Left colon (tissue), 2 donors: ENCODE data around the gene SYCE3. TPM values are rescaled to one million over a fixed set of nuclear protein-coding genes. Genes with fewer than 3 reads are reported as not detected.

ENCODE experiments used
- ATAC-seq: fragments of 200-7000 bp; cut with Tn5 transposase; one replicate; pipeline ENCODE4 v1.9.1; 2020; ENCODE audit warnings: mild to moderate bottlenecking, moderate library complexity
- DNase-seq, 2 donors: peaks; one replicate each; pipeline ENCODE4 v3.0.0-alpha.2; 2020
- intact Hi-C, 2 donors: fragments of 100-400 bp; cut with DNase I in 1 of 2; cut with micrococcal nuclease in 1 of 2; formaldehyde crosslinking; loops; one replicate each; pipeline versions ENCODE4 v1.11.2 to v1.14.0; 2022; cut with DNase I, micrococcal nuclease
- total RNA-seq, 2 donors: library from RNA; stranded (reverse); fragmentation: NEBNext Ultra II Directional; extraction: Animal tissue kit (Norgen Biotek cat#: 25700); gene quantifications; one replicate each; pipeline ENCODE4 v1.2.1, GENCODE V29; 2021
- donor health status: DM: no; HTN: no; CAD: no.
- donor health status: DM: yes; HTN: yes; CAD: no.

The SYCE3 gene
- total RNA-seq, 2 donors from 2014 or later: 0.67 TPM; not detected in 1

DNA sequence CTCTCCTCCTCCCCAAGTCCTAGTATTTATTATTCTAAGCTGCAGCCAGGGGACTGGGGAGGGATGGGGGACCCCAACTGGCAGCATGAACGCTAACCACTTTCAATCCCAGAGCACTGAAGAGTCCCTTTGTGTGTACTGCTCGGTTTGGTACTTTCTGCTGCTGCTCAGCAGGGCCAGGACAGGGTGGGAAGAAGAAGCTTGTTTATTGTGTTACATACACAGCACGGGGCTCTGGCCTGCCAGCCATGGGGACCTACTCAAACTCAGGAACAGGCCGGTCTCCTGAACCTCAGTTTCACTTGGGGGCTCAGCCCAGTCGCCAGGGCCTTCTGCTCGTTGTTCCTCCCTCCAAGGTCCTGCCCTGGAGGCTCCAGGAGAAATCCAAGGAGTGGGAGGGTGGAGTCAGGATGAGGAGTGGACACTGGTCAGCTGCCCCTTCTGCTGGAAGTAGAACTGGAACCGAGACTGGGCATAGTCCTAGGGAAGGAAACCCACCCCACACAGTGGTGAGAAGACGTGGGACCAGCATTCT, 16.1 kb upstream of the SYCE3 start:
- no peak for ATAC-seq
- intact Hi-C loops: no loop called here
- DNase-seq: no peak

DNA sequence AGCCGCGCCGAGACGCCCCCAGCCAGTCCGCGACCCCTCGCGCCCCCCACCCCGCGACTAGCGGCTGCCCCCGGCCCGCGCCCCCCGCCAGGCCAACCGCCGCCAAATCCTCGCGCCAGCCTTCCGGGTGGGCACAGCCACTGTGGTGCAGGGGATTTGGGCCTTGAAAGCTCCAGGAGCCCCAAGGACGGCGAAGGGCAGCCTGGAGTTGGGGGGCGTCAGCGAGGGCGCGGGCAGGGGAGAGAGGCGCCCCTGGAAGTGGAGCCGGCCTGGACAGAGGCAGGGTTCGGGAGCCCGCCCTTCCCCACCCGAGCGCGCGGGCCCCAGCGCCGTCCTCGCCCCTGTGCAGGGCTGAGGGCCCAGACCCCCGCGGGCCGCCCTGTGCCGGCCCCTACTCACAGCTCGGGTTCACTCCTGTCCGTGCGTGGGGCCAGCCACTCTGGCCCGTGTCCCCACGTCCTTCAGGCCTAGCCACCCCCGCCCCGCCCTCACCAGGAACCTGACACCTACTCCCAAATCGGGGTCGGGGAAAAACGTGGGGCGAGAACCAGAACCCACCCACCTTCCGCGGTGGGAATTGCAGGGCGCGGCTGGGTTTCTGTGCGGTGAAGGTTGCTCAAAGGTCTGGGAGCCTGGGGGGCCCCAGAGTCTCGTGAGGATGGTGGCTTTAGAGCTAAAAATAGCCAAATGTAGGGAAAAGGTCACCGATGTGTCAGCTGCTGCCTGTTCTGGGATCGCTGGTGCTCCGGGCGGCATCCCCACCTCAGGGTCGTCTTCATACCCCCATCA, 15.5 kb upstream of the SYCE3 start, which contains the start of gene CPT1B:
Gene CPT1B (minus strand): TSS at position 441 of the 789 bp plus-strand sequence. CDS start 512 bp downstream, outside the sequence.
- ATAC-seq: no peak
- DNase-seq: no peak
- intact Hi-C loops: no loop called here

GRCh38 chr22:50577697-50577986, 14.9 kb upstream of the SYCE3 start:
- ATAC-seq (no peak), DNase-seq (no peak)

DNA sequence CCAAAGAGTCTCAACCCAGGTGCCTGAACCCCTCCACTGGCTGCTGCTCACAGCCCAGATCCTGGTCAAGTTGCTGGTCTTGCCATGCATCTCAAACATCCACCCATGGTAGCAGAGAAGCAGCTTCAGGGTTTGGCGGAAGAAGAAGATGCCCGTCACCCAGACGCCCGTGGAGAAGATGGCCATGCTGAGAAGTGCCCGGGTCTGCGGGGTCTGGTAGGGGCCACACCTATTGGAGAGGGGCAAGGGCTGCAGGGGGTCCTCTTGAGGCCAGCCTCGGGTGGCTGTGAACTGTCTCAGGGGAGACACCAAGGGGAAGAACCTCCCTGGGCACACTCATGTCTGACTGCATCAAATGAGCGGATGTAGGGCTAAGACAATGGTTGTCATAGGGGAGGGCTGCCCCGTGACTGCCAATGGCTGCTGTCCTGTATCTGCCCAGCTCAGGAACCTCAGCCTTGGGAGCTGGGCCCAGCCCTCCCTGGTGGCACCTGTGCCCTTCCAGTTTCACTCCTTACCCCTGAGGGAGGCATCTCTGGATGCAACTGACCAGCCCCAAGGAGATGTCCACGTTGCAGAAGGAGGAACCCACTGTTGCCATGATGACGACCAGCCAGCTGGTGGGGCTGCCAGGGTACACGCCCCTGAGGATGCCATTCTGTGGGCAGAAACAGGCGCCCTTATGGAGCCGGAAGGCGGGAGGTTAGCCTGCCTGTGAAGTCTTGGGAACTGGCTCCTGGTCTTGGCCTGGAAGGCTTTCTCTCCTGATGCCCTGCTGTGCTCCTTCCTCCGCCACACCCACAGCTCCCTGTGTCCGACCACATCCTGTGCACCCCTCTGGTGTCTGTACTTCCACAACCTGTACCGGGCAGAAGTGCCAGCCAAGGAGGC, 14.3 kb upstream of the SYCE3 start:
- intact Hi-C loops: no loop called here
- ATAC-seq (no peak), DNase-seq (no peak)

More at GRCh38 chr22:50577697-50577986, 14.9 kb upstream of the SYCE3 start:
- intact Hi-C loops: no loop called here

DNA sequence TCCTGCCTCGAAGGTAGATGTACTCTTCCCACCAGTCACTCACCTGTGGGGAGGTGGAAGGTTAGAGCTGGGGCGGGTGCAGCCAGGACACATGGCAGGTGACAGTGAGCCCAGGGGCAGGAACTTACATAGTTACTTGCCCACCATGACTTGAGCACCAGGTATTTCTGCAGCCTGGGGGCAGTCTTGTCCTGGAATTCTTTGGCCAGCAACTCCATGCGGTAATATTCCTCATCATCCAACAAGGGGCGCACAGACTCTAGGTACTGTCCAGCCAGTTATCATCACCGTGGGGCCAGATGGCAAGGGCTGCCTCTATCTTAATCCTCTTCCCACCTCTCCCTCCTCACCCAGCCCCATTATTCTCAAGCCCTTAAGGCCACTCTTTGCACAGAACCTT, 13.4 kb upstream of the SYCE3 start:
- DNase-seq (no peak), ATAC-seq (peak; percentile 48)
- intact Hi-C loops: no loop called here

DNA sequence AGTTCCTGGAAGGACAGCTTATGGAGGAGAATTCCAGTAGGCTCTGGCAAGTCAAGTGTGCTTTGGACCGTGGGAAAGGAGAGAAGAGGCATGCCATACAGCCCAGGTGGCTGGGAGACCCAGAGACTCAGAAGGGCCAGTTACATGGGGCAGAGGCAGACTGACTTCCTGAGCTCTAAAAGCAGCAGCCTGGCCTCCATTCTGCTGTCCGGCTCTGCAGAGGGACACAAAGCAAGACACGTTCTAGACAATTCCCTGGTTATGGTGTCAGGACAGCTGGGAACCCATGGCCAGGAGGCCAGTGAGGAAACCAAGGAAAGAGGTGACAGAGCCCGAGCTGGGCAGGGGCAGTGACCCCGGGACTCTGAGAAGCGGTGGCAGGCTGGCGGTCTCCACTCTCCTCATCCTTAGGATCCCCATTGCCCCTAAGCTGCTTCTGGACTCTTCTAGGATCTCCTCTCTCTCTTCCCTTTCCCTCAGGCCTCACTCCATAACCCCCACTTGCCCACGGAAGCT, 12.8 kb upstream of the SYCE3 start:
- DNase-seq (no peak), ATAC-seq (no peak)
- intact Hi-C loops: no loop called here

DNA sequence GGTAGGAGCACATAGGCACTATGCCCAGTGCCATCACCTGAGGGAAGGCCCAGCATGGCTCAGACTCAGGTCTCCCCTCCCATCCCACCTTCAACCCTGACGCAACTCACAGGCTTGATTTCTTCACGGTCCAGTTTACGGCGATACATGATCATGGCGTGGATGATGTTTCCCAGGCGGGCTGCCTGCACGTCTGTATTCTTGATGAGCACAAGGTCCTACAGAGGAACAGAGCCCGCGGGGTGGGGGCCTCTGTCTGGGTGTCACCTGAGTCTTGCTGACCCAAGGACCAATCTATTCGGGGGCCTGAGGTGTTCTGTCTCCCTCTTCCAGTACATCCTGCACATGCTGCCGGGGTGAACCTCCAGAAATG, 11.7 kb upstream of the SYCE3 start:
- DNase-seq (no peak), ATAC-seq (no peak)
- intact Hi-C loops: no loop called here

DNA sequence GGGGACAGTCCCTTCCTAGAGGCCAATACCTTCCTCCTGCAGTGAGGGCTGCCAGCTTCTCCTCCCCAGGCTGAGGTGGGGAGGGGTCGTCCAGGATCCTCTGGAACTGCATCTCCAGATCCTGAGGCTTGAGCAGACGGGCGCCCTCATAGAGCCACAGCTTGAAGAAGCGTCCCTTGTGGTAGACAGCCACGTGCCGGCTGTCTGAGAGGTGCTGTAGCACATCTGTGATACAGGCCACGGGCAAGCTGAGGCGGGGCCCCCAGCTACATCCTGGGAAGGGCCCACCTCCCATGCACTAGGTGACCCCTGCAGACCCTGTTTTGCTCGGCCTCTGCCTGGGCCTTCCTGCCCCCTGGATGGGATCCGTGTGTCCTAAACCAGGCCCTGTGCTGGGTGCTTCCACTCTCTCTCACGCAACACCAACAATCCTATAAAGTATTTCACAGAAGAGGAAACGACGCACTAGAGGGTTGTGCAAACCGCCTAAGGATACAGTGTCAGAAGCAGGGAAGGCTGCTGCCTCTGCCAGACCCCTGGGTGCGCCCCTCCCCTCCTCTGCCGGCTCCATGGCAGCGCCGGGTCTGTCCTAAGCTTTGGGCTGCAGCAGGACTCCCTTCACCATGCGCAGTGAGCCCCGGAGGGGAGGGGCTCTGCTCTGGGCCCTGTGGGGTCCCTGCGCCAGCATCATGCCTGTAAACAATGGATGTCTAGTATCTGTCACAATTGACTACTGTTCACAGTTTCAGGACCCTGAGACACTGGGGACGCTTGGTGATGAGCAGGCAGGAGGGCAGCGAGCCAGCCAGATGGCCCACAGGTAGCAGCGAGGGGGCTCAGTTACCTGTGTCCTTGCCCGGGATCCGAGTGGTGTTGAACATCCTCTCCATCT, 11.0 kb upstream of the SYCE3 start:
- DNase-seq (no peak), ATAC-seq (no peak)
- intact Hi-C loops: no loop called here

DNA sequence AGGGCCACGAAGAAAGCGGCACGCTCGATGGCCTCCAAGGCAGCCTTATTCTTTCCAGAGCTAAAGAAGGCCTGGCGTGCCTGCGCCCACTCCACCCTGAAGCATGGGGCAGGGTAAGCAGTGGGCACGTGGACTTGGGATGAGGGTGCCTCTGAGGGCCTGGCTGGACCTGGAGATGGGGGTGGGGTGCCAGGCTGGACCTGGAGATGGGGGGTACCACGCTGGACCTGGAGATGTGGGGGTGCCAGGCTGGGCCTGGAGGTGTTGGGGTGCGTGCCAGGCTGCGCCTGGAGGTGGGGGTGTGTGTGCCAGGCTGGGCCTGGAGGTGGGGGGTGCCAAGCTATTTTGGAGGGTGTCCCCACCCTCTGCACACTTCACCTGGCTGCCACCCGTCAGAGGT, 10.2 kb upstream of the SYCE3 start:
- no peak for DNase-seq
- no peak for ATAC-seq

DNA sequence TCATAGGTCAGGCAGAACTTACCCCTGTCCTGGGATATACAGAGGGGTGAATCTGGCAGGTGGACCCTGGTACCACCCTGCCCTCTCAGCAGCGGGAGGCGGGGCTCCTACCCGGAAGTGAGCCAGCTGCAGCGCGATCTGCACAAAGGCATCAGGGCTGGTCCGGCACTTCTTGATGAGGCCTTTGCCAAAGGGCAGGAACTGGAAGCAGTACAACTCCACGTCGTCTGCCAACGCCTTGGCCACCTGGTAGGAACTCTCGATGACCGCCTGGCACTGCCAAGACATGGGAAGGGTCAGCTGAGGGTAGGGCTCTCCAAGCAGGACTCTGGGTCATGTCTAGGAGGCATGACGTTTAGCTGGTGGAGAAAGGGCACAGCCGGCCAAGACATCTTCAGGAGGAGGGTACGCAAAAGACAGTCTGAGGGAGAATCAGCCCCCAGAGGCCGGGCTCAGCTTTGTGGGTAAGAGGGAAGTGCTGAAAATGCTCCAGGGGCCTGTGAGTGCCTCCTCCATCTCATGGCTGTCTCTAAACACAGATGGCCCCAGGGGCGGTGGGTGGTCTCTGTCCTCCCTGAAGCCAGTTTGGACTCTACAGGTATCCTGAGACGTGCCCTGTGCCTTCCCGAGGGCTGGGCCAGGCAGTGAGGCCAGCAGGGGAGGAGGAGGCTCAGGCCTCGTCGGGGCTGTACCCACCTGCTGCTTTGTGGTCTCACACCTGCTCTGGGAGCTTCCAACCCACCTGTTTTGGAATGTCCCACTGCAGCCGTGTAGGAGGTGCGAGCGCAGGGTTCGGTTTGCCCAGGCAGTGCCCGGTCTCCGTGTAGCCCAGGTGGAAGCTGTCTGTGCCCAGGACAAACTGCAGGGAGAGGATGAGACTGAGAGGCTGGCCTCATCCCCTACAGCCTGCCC, 8.8 kb upstream of the SYCE3 start:
- ATAC-seq (peak; percentile 34), DNase-seq (no peak)
- intact Hi-C loops: no loop called here

More for the DNA sequence above, 10.2 kb upstream of the SYCE3 start:
- intact Hi-C loops: no loop called here

GRCh38 chr22:50570861-50571260, 8.1 kb upstream of the SYCE3 start:
- DNase-seq: no peak
- intact Hi-C loops: no loop called here
- no peak for ATAC-seq

DNA sequence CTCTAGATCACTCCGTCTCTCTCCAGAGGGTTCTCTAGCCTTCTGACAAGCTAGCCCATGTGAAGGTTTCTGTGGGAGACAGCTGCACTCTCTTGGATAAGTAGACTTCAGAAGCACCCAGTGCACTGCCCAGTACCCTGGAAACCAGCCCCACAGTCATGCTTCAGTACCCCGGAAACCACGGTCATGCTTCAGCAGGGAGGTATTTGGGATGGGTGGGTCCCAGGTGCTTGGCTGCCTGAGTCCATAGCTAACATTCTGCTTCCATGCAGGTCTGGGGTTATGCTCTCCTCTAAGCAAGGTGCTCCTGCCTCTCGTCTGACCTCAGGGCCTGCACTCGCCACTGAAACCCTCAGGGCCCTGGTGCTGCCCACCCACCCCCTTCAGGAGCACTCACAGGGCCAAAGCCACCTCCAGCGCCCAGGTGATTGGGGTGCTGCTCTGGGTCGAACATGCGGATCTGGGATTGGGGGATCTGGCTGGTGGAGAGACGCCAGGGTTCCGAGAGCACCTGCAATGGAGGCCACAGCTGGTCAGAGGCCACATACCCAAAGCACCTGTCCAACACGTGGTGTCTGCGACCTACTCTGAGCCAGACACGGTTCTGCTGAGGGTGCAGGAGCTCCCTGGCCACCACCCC, 7.3 kb upstream of the SYCE3 start:
- intact Hi-C loops: no loop called here
- ATAC-seq: no peak
- no peak for DNase-seq

DNA sequence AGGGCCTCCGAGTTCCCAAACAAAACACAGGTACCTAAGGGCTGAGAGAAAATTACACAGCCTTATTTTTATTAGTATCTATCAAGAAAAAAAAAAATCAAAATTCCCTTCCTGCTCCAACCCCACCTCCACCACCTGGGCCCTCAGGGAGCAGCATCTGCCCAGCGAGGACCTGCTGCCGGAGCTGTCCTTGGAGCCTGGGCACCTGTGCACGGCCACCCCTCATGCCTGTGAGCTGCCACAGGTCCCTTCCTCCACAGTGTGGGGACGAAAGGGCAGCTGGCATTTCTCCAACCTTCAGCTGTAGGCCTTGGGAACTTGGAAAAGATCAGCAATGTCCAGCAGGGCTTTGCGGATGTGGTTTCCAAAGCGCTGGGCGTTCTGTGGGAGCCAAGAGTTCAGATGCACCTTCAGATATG, 6.3 kb upstream of the SYCE3 start:
- peak in 1 of 2 donors; percentile 57 for DNase-seq
- peak; percentile 44 for ATAC-seq
- intact Hi-C loops: no loop called here

DNA sequence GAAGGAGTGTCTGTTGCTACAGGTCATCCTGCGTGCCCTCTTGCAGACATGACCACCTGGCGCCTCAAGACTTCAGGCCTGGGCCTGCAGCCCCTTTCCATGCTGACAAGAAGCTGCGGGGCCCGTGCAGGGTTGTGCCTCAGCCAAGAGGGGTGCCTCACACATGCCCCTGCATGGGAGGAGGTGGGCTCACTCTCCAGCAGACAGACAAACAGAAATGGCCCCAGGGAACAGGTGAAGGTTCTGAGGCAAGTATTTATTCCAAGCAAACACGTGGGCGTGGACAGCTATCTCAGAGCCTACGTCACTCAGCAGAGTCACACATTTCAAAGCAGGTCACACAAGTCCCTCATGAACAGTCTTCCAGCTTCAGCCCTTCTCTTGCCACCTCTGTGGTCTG, 5.9 kb upstream of the SYCE3 start:
- intact Hi-C loops: no loop called here
- ATAC-seq: peak; percentile 55
- DNase-seq: no peak

GRCh38 chr22:50567721-50568252, 5.1 kb upstream of the SYCE3 start:
- ATAC-seq (no peak), DNase-seq (no peak)
- intact Hi-C loops: no loop called here

- peak; percentile 64 for ATAC-seq
- intact Hi-C loops: no loop called here
- peak in 1 of 2 donors; percentile 67 for DNase-seq
Observed at GRCh38 chr22:50564289-50564688, 1.6 kb upstream of the SYCE3 start.
